Thoracic aorta (tissue), 2 donors: Measurements from ENCODE around the gene EPHA10. TPM values are rescaled to one million over a fixed set of nuclear protein-coding genes. Genes with fewer than 3 reads are reported as not detected.

Source experiments
- ATAC-seq: fragments of 150-250 bp; one replicate; pipeline ENCODE4 v1.8.0; 2017; ENCODE audit warnings: low read depth; ENCODE audit not compliant: insufficient number of reproducible peaks, low FRiP score
- DNase-seq: peaks from one replicate; pipeline ENCODE4 v3.0.0-alpha.2; 2020; ENCODE audit warnings: low spot score
- H3K27ac ChIP-seq, 2 donors: fragments of 200-600 bp; sonication (generic); 1 replicate in 1 of 2; 2 replicates in 1 of 2; pipeline ENCODE4 v1.5.1; 2016; ENCODE audit warnings: mild to moderate bottlenecking in 2 of 2, moderate library complexity in 2 of 2
- H3K27me3 ChIP-seq: fragments of 200-600 bp; sonication (generic); replicated peaks from 2 replicates; pipeline ENCODE4 v1.6.0; 2016; ENCODE audit warnings: mild to moderate bottlenecking; ENCODE audit not compliant: insufficient read depth
- H3K36me3 ChIP-seq: fragments of 200-600 bp; sonication (generic); one replicate; pipeline ENCODE4 v1.5.1; 2016
- H3K4me1 ChIP-seq, 2 donors: fragments of 200-600 bp; sonication (generic); 1 replicate in 1 of 2; 2 replicates in 1 of 2; pipeline versions ENCODE4 v1.5.1 to v1.6.0; 2016; ENCODE audit warnings: low read depth in 2 of 2, mild to moderate bottlenecking in 1 of 2; ENCODE audit not compliant: control insufficient read depth in 1 of 2
- H3K4me3 ChIP-seq: fragments of 200-600 bp; sonication (generic); 2 replicates; pipeline ENCODE4 v1.5.1; 2016; ENCODE audit warnings: mild to moderate bottlenecking
- H3K9me3 ChIP-seq: fragments of 200-600 bp; sonication (generic); 2 replicates; pipeline ENCODE4 v1.5.1; 2016
- CTCF ChIP-seq: fragments of 200-600 bp; sonication (generic); IDR thresholded peaks from one replicate; pipeline ENCODE4 v1.5.1; 2019; ENCODE audit warnings: antibody characterized with exemption
- total RNA-seq, 2 donors: library from RNA; depleted of rRNA; stranded (reverse); fragments of >200 nt; gene quantifications; one replicate each; pipeline versions ENCODE4 v1.1.0 to v1.2.3, GENCODE V29; 2016

Gene EPHA10
- total RNA-seq, 2 donors from 2014 or later: not detected

GRCh38 chr1:37671261-37671660 is 93.7 kb downstream of the EPHA10 start:
- no peaks in the 10 kb centered on the region for H3K4me1 ChIP-seq
- ATAC-seq (no peak), DNase-seq (no peak)
- no peak overlapping the region for H3K4me3 ChIP-seq
- TF ChIP-seq CTCF: no peak
- no peaks in the 10 kb centered on the region for H3K36me3 ChIP-seq
- H3K27ac ChIP-seq: no peak overlapping the region
- no peaks in the 10 kb centered on the region for H3K9me3 ChIP-seq
- no peaks in the 10 kb centered on the region for H3K27me3 ChIP-seq

DNA sequence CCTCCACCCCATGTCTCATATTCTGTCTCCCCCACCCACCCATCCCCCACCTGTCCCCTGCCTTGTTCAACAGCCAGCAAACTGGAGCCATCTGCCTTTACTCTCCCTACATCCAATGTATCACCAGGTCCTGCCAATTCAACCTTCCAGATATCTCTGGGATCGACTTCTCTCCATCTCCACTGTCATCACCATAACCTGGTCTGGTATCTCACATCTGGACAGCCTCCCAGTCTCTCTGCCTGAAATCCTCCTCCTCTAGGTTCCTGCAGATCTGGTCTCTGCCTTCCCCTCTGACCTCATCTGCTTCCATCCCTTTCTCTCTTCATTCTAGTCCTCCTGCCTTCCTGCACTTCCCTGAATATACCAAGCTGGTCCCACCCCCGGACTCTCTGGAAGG is 94.8 kb downstream of the EPHA10 start:
- TF ChIP-seq CTCF: no peak
- Histone ChIP-seq H3K9me3 (no peaks in the 10 kb centered on the region), H3K4me1 (no peaks in the 10 kb centered on the region), H3K27me3 (no peaks in the 10 kb centered on the region), H3K4me3 (no peak overlapping the region), H3K36me3 (no peaks in the 10 kb centered on the region), H3K27ac (no peak overlapping the region)
- no peak for DNase-seq
- ATAC-seq: no peak

DNA sequence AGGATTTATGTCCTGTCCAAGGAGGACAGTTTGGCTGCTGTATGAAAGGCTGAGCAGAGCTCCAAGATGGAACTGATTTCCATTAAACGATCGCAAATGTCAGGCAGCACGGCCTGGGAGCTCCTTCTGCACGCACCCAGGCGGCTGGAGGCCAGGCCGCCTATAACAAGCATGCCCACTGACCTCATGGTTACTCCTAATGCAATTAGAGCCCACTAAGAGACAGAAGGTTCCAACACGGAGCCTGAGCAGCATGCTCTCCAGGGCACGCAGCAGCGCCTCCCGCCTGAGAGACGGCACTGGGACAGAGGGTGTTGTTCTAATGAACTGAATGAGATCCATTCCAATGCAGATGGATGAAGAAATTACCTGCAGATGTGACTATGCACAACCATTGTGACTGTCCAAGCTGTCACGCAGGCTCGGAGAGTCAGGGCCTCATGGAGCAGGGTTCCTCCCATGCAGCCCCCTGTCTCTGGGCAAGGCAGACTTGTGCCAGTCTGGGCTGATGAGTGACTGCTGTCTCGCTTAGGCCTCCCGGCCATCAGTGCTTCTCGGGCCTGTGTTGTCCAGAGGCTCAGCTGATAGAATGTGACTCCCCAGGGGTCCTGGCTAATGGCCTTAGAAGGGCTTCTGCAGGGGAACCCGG is 97.8 kb downstream of the EPHA10 start:
- Histone ChIP-seq H3K9me3 (no peaks in the 10 kb centered on the region), H3K4me1 (no peaks in the 10 kb centered on the region), H3K27ac (no peak overlapping the region), H3K27me3 (no peaks in the 10 kb centered on the region), H3K4me3 (no peak overlapping the region), H3K36me3 (no peaks in the 10 kb centered on the region)
- no peak for TF ChIP-seq CTCF
- DNase-seq: no peak
- ATAC-seq: no peak

- no peaks in the 10 kb centered on the region for H3K4me1 ChIP-seq
- no peak for TF ChIP-seq CTCF
- no peak overlapping the region for H3K4me3 ChIP-seq
- H3K27me3 ChIP-seq: no peaks in the 10 kb centered on the region
- H3K36me3 ChIP-seq: no peaks in the 10 kb centered on the region
- DNase-seq (no peak), ATAC-seq (no peak)
- H3K27ac ChIP-seq: no peak overlapping the region
- no peaks in the 10 kb centered on the region for H3K9me3 ChIP-seq
Measured at GRCh38 chr1:37666241-37666867, 98.6 kb downstream of the EPHA10 start.

Other genes with a start within 250 kb of the EPHA10 start
- gene SNIP1, start 210.8 kb downstream of the EPHA10 start, total RNA-seq: 10 to 100 TPM; 12.3 to 26.2 TPM
- gene DNALI1, start 208.2 kb downstream of the EPHA10 start, total RNA-seq: 1 to 10 TPM; 2.6 to 6.5 TPM
- gene GNL2, start 169.2 kb downstream of the EPHA10 start, total RNA-seq: 10 to 100 TPM; 37.0 to 53.6 TPM
- gene RSPO1, start 130.2 kb downstream of the EPHA10 start, total RNA-seq: under 1 TPM; 0.42 to 0.95 TPM
- gene CDCA8, start 72.6 kb downstream of the EPHA10 start, total RNA-seq: under 1 TPM; 0.27 to 0.35 TPM
- 1 to 10 TPM; 1.8 TPM for gene MANEAL, start 28.7 kb upstream of the EPHA10 start, total RNA-seq
- 10 to 100 TPM; 33.9 to 96.0 TPM for gene C1orf122, start 42.7 kb upstream of the EPHA10 start, total RNA-seq
- 1 to 10 TPM; 8.7 to 9.7 TPM for gene YRDC, start 43.1 kb upstream of the EPHA10 start, total RNA-seq
- 1 to 10 TPM; 4.5 to 9.3 TPM for gene MTF1, start 94.5 kb upstream of the EPHA10 start, total RNA-seq
- gene INPP5B, start 181.9 kb upstream of the EPHA10 start, total RNA-seq: 10 to 100 TPM; 44.2 to 44.5 TPM
- 10 to 100 TPM; 31.8 to 61.3 TPM for gene SF3A3, start 224.9 kb upstream of the EPHA10 start, total RNA-seq
- 10 to 100 TPM; 57.0 to 90.7 TPM for gene FHL3, start 240.4 kb upstream of the EPHA10 start, total RNA-seq
- 10 to 100 TPM; 14.6 to 76.9 TPM for gene UTP11, start 247.6 kb upstream of the EPHA10 start, total RNA-seq